ENCODE results near the gene EYA4.

The EYA4 gene, protein sequence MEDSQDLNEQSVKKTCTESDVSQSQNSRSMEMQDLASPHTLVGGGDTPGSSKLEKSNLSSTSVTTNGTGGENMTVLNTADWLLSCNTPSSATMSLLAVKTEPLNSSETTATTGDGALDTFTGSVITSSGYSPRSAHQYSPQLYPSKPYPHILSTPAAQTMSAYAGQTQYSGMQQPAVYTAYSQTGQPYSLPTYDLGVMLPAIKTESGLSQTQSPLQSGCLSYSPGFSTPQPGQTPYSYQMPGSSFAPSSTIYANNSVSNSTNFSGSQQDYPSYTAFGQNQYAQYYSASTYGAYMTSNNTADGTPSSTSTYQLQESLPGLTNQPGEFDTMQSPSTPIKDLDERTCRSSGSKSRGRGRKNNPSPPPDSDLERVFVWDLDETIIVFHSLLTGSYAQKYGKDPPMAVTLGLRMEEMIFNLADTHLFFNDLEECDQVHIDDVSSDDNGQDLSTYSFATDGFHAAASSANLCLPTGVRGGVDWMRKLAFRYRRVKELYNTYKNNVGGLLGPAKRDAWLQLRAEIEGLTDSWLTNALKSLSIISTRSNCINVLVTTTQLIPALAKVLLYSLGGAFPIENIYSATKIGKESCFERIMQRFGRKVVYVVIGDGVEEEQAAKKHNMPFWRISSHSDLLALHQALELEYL

DNA sequence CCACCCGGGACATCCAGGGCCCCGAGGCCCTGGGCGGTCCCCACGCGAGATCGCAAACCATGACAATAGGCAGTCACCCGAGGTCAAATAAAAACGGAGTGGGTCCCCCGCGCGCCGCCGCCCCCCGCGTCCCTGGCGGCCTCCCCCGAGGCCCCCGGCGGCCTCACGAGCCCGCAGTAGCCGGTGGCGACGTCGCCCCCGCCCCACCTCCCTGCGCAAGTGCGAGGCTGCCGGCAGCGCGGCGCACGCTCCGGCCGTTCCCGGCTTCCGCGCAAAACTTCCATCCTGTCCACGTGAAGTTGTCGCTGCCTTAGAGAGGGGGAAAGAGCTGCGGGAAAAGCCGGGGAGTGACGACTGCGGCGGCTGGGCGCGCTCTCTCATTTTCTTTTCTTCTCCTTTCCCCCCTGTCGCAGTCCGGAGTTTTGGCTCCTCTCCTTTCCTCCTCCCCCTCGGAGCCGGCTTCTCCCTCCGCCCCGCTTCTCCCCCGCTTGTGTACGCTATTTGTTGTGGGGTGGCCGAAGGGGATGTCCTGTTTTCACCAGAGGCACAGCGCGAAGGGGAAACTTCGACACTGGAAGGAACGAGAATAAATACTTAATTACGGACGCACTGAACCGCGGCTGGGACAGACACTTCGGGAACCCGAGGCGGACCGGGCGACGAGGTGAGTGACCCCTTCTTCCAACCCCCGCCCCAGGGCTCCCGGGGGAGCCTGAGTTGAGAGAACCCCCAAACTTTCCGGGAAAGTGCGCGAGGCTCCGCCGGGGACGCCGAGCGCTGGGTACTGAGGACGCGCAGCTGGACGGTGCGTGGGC is at the start of gene EYA4:
Gene EYA4, plus strand, starts transcription at position 272 of the 815 bp plus-strand sequence. CDS start 33,424 bp downstream, outside the sequence.
- DNase-seq: no peak

DNA sequence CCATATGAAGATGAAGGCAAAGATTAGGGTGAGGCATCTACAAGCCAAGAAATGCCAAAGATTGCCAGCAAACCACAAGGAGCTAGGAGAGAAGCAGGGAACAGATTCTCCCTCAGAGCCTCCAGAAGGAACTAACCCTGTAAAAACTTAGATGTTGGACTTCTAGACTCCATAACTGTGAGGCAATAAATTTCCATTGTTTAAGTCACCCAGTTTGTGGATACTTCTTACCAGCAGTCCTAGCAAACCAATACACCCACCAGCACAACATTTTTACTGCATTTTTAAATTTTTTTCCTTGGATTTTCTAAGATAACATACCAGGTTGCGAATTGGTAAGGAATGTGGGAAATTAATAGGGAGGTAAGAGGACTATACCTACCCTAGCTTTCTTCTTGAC is 47.8 kb upstream of the EYA4 start:
- DNase-seq: no peak

DNA sequence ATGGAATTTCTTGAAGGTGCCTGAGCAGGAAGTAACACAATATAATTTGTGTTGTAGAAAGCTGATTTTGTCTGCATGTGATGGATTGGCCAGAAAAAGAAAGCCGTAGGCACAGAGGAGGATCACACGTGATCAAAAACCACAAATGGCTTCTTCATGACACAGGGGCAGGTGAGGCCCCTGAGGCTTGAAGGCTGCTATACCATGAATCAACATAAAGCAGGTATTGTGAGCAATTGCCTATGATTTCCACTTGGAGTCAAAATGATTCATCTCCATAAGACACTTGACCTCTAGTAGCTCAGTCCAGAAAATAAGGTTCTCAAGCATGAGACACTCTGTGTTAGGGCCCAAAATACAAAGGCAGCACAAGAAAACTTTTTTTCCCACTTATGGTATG is 42.4 kb upstream of the EYA4 start:
- DNase-seq: no peak

DNA sequence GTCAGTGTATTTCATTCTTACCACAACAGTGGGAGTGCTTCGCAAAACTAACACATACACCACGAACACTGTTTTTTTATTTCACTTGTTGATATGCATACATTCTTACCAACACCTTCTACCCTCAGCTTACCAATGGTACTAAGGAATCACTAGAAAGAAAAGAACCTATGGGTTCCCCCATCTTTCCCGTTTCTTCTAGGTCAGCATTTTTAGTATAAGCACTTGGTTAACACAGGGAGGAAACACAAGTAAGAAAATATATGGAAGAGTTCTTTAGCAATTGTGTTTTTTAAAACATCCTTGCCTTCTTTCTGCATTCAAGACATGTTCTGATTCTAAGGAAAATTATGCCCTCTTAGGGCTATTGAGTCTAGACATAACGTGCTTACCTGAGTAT is 39.9 kb upstream of the EYA4 start:
- DNase-seq: no peak

DNA sequence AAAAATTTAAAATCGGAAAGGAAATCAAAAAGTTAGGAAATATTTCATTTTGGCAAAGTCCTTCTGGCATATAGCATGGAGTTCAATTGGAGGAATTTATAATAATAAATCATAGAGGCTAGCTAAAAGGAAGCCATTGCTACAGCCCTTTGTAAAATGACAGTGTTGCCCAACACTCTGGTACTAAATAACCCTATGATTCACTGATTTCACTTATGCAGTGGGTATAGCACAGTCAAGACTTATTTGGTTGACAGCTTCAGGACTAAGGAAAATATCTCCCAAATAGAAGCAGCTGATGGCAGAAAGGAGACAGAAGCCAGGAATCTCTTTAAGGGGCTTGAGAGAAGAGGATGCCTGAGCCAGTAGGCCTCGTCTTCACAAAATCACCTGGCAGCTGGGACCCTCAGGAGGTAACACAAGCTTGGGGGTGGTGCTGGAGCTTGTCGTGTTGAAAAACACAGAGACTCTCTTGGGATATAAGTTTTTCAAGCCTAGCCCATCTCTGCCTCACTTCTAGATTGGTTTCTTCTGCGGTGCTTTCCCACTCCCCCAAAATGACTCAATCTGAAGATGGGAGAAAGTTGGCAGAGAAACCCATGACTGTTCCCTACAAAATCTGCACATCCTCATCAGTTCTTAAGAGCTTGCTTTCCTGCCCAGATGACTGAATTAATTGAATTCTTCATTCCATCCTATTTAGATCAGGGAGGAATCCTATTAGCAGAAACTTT is 38.4 kb upstream of the EYA4 start:
- DNase-seq: no peak

DNA sequence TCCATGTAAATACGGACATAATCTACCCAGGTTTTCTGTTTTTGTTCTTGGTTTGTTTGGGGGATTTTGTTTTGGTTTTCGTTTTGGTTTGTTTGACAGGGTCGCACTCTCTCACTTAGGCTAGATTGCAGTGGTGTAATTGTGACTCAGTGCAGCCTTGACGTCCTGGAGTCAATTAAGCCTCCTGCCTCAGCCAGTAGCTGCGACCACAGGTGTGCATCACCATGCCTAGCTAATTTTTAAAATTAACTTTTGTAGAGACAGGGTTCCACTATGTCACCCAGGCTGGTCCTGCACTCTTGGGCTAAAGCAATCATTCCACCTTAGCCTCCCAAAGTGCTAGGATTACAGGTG is 37.8 kb upstream of the EYA4 start:
- no peak for DNase-seq

DNA sequence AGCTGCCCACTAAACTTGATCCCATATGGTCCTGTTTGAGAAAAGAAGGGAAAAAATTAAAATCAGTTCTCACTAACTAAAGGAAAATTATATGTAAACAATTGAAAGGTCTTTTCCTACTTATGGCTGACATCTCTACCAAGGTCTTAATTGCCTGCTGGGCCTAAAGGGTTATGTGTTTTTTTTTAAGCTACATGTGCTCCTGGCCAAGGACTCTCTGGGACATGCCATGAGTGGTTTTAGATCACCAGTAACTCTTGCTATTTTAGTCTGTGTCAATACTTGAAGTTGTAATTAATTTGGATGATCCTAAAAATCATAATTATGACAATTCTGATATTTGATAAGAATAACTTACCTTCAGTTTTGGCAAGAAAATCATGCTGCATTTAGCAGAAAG is 35.9 kb upstream of the EYA4 start:
- DNase-seq: no peak

DNA sequence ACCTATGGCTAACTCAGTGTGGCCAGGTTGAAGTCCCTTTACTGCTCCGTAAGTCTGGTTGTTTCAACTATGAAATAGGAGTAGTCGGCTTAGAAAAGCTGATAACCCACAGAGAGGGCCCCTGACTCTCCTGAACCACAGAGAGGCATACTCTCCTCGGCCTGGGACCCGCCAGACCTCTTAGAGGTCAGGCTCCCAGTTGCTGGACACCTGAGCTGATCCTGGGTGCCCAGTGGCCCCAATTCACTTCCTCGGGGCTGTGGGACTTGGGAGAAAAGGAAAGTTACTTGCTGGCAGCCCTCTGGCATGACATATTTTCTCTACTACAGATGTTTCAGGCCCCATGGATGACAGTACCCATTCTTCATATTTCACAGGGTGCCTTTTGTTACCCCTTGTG is 34.2 kb upstream of the EYA4 start:
- DNase-seq: no peak

DNA sequence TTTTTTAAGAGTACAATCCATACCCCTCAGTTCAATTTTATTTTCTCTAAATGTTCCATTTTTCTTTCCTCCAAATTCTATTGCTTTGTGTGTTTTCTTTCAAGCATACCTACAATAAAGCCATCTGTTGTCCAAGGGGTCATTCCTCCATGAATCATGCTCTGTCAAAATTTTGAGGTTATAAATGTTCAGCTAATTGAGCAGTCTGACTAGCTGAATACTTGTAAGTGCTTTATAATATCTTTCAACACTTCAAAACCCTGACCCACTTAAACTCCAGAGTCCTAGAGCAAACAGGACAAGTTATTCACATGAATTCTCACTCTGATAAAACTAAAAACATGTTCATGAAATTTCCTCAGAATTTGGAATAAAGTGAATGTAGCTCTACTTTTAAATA is 33.4 kb upstream of the EYA4 start:
- DNase-seq: no peak

DNA sequence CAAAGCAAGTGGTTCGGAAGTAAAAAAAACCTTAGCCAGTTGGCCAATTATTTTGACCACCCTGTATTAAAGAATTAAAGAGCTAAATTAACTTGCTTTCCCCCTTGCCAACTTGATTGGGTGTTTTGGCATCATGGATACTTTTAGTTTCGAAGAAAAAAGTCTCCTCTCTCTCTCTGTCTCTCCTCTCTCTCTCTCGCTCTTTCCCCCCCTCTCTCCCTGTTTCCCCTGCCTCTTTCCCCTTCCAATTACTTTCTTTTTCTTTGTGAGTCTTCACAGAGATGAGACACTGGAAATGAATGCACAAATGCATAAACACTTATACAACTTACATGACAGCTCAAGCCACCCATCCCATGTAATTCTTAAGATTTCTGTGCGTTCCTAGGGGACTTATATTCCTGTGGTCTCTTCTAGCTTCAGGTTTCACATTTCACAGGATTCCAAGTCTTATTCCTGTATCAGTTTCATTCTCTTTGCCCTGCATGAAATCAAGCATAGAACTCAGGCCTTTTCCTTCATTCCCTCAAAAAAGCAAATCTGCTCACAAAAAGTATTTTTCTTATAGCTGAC is 32.9 kb upstream of the EYA4 start:
- DNase-seq: no peak

DNA sequence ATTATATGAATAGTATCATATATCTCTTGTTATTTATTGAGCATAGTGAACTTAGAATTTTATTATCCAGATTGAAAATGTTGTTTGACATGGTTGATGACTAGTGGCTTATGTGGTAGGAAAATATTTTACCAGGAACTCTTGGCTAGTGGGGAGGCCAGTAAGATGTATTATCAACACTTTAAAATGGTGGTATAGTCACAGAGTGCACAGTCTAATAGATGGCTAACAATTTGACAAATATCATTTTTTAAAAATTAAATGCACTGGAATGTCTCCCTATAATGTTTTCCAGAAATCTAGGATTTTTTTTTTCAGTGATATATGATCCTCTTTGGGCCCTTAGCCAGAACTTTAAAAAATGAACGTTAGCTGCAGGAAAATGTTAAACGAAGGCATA is 26.9 kb upstream of the EYA4 start:
- DNase-seq: no peak

DNA sequence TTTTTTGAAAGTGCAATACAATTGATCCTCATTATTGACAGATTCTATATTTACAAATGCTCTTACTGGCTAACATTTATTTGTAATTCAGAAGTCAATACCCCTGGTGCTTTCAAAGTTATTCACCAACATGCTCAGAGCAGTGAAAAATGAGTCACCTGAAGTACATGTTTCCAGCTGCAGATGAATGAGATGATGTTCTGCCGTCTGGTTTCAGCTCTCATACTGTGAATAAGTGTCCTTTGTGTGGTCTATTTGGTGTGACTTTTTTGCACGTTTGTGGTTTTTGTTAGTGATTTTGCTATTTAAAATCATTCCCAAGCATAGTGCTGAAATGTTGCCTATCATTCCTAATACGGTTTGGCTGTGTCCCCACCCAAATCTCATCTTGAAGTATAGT is 22.3 kb upstream of the EYA4 start:
- no peak for DNase-seq

DNA sequence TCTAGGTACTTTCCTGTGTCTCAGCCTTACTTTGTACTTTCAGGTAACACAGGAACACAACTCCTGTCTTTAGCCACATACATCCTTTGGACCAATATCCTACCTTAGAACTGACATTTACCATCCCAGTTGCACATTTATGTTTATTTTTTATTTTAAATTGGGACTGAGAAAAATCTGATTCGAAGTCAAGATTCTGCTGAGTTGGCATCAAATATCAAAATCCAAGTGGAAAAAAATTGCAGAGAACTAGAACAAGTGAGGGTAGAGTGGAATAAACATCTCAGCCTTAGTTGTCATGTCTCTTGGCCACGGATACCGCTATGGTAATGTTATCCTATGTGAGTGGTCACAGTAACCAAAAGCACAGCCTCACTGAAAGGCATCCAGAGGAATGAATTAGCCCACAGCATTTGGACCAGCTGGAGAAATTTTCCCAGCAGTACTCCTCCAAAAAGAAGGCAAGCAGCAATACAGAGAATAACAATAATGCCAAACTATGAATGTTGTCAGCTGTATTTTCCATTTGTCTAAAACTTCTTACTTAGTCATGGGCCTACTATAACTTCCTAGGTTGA is 17.6 kb upstream of the EYA4 start:
- DNase-seq: no peak

DNA sequence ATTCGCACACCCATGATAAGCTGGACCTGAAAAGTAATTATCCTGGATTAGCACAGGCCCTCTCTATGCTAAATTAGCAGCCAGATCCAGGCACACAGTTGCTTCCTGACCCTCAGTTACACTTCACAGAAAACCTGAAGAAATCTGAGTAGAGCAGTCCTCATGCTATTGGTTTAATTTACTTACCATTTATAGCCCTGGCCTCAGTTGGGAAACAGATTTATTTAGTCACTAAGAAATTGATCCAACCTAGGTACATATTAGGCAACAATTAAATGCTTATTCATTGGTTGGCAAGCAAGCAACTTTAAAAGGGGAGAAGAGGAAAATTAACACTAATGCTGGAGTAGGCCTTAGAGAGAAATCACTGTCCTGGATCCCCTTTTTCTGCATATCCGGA is 15.6 kb upstream of the EYA4 start:
- DNase-seq: no peak

DNA sequence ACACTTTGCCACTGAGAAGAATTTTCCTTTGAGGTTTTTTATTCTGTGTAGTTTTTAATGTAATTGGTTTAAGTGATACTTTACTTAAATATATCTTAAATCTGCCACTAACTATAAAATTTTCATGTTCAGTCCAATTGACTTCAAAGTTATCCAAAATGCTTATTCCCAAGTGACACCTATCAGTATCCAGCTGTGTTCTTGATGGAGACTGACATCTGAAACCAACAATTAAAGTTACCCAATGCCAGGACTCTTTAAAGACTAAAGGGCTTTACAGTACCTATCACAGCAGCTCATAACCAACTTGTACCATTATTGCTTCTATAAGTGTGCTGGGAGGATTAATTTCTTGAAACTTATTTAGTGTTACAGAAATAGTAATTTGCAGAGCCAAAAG is 13.8 kb upstream of the EYA4 start:
- DNase-seq: no peak

DNA sequence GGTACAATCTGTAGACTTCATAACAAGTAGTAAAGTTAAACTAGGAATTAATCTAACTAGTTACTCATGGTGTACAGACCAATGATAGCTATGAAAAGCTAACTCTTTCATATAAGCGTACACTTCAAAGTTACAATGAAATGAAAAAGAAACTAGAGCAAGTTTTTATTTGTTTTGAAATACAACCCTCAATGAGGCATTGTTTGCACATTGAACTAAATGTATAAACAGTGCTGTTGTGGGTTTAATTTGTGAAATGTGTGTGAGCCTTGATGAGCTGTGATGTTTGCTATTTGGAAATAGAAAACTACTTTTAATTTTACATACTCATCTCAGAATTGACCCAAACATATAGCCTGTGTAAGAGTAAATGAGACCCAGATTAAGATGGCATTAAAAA is 11.1 kb upstream of the EYA4 start:
- no peak for DNase-seq

DNA sequence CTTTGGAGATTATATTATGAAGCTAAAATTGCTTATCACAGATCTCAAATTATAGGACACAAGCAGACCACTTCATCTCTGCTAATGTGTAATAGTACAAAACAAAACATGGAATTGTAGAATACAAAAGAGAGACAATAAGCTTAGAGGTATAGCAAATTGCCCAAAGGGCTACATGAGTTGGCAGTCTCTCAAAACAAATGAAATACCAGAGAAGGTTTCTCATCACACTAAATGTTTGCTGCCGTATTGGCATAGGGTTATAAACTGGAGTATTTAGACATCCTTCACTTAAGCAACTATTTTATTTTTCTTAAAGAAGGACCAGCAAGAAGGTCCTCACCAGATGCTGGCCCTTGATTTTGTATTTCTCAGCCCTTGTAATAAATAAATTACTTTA is 5.9 kb upstream of the EYA4 start:
- DNase-seq: no peak

DNA sequence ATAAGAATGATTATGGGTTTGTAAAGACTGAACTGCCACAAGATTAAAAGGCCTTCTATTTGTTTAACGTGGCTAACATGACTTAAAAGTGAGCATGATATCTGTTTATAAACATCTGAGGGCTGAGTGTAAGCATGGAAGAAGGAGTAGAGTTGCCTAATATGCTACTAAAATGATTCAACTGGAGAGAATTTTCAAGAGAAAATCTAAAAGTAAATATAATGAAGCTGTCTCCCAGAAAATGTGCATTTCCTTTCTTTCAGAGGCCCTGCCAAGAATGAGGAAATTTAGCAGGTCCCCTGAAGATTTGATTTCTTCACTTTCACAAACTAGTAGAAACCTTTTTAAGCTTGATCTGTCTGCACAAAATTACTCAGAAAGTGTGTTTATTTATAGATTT is 4.2 kb upstream of the EYA4 start:
- no peak for DNase-seq

DNA sequence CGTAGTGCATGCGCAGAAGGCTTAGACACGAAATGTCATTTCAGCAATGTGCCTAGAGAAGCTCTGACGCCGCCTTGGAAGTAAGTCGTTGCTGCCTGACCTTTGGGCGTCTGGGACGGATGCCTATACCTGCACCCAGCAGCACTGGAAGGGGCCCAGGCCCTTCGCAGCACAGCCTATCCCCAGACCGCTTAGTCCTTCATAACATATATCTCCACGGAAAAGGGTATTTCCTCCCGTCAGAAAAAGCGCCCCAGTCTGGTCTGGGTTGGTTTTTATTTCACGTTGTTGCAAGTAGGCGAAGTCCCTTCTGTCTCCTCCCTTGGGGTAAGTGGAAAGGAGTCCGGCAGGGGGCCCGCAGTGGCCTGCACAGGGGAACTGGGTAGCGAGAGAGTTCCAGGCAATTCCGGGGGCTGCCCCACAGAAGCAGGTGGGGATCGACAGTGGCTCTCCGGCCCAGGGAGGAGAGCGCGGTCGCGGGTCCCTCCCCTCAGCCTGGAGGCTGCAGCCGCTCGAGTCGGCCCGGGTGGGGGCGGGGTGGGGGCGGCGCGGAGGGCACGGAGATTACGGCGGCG is 559 bp upstream of the EYA4 start:
- no peak for DNase-seq

DNA sequence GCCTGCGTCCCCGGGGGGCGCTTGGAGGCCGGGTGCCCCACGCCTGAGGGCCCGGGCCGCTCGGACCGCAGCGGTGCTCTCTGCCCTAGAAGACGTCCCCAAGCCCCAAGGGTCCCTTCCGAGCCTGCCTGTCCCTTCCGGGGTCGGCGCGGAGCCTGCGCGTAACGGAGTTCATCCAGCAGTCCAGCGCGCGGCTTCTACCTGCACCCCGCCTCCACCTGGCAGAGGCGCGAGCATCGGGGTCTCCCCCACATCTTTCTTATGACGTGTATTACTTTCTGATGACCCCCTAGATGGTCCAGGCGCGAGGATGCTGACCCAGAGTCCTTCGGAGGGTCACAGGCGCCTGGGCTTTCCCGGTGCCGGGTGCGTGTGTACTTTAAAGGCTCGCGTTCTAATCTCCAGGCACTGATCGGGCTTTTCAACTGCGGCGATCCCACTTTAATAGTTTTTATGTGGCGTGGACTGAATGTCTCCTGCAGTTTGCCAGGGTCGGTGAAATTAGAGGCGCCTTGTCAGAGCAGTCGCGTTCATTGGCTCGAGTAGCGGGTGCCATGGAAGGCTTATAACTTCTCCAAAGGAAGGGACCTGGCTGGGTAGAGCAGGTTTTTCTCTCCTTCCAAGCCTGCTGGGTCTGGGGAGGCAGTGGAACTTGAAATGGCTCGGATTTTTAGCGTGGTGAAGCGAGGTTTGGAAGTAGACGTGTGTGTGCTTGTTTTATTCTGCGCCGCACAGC is 912 bp downstream of the EYA4 start:
- DNase-seq: no peak

All from DMS79 (cell line).